ENCODE measurements around the gene YWHAQ.
"Not testable (repeated sequence)": the region's sequence is repeated elsewhere in the genome, so short reads cannot be mapped to it uniquely, and the experiment has no call there.

The YWHAQ gene

DNA sequence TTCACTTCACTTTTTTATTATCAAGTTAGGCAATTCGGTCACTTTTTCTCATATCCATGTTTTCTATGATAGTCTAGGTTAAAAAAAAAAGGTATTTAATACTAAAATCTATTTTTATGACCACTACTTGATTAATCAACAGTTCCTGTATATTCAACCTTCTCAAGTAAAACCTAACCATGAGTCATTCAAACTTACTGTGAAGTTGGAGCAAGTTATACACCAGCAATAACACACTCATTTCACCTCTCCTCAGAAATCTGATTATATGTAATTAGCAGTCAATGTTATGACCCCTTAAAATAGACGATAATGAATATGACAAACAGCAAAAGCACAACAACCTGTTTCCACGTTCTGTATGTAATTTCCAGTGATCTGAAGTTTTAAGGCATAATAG is 40.2 kb downstream of the YWHAQ start:
- no peak for DNase-seq

DNA sequence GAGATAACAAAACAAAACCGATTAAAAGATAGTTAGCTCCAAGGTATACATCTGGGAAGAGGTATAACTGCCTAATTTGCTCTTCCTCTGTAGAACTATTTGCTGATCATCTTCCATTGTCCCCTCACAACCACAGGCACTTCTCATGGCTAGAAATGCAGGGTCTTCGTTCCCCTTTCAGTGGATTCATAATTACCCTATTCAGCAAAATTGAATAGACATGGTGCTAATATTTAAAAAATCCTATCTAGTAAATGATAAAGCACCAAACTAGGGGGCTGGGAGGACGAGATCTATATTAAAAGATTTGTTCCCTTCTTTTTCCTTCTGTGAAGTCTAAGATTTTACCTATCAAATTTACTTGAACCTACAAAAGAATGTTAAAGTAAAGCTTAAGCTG is 44.3 kb downstream of the YWHAQ start:
- DNase-seq = no peak

- no peak for DNase-seq
Measured at GRCh38 chr2:9585486-9585885, 45.3 kb downstream of the YWHAQ start.

DNA sequence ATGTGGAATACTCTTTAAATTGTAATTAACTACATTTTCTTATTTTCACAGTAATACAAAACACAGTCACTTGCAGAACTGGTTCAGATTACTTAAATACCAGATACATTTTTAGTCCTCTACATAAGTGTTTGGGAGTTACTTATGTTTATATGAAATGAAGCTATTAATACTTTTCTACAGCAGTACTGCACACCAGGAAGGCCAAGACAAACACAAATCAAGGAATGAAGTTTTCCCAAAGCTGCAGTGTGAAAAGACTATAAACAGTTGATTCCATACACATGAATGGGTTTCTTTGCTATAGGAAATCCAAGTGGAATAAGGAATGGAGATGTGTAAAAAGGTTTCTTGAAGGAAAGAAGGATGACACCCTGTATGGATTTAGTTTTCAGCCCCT is 45.9 kb downstream of the YWHAQ start:
- DNase-seq = not testable (repeated sequence)

DNA sequence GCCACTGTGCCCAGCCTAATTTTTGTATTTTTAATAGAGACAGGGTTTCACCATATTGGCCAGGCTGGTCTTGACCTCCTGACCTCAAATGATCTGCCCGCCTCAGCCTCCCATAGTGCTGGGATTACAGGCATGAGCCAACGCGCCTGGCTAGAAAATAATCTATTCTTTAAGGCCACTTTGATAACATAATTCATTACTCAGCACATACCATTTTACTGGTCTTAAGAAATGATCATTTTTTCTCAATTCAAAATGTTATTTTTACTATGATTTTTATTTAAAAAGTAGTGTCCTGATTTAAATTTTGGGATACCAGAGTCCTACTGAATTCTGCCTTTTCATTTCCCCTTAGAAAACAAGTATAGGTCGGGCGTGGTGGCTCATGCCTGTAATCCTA is 48.2 kb downstream of the YWHAQ start:
- DNase-seq = no peak

DNA sequence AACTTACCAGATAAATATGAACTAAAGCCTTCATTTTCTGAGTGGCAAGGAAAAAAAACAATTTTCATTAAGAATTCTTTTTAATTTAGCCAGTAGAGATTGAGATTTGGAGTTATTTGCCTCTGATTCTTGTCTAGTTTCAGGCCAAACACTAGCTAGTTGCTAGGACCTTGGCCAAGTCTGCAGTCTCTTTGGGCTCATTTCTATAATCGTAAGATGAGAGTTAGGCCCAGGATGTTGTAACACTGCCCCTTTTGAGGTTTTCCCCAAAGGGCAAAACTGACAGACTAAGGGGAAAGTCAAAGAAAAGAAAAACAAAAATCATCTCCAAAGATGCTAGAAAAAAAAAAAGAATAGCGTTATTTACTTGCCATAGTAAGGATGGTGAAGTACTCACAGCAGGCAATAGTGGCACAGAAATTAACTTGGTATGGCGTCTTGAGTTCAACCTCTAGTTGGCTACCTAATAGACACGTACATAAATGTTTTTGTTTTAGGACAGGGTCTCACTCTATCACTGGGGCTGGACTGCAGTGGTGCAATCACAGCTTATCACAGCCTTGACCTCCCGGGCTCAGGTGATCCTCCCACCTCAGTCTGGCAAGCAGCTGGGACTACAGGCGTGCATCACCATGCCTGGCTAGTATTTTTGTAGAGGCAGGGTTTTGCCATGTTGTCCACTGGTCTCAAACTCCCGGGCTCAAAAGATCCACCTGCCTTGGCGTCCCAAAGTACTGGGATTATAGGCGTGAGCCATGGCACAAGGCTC is 52.1 kb downstream of the YWHAQ start:
- DNase-seq = no peak

DNA sequence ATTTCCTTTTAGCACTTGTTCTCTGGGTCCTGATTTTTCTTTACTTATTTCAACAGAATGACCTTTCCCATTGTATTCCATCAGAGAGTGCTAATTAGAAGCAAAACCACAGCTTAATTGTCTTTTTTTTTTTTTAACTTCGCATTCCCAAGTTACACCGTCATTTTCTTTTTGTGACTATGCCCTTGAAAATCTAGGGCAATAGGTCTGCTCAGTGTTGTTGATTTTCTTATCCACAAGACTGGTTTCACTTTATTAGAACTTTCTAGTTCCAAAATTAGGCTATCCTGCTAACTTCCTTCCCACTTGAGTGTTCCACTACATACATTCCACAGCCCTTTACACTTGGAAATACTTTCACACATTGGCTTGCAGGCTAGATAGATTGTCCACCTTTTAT is 56.5 kb downstream of the YWHAQ start:
- DNase-seq = no peak

DNA sequence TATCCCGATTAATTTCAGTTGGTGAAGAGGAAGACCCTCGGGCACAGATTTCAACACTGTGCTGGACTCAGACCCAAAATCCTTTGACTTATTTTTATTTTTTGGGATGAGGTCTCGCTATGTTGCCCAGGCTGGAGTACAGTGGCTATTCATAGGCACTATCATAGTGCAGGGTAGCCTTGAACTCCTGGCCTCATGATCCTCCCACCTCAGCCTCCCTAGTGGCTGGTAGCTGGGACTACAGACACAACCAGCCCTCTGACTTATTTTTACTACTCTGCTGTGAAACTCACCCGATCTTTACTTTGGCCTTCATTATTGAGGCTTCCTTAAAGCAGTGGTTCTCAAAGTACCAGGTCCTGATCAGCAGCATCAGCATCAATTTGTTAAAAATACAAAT is 57.0 kb downstream of the YWHAQ start:
- DNase-seq = no peak

GRCh38 chr2:9573013-9573720 is 57.6 kb downstream of the YWHAQ start:
- no peak for DNase-seq

- no peak for DNase-seq
Measured at GRCh38 chr2:9570182-9571060, 60.4 kb downstream of the YWHAQ start.

DNA sequence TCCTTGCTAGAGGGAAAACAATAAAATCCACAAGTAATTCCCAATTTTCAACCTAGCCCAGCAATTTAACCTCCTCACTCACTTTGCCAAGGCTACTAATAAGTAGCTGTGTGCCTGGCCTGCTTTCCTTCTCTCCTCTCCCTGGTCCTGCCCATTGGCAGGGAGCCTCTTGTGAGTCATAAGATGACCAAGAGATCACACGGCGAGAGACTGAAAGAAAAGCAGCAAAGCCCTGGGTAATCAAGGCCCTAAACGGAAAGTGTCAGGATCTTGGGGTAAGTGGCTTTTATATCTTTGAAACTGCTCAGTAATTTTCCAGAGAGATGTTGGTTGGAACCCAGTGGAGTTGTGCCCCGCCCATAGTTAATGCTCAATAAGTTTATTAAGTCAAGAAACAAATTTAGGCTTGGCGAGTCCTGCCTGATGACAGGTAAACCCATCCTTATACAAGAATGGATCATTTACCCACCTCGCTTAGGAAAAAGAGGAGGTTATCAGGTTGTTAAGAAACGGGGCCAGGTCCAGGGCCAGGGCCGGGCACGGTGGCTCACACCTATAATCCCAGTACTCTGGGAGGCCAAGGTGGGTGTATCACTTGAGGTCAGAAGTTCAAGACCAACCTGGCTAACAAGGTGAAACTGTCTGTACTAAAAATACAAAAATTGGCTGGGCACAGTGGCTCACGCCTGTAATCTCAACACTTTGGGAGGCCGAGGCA is 65.2 kb downstream of the YWHAQ start:
- no peak for DNase-seq

DNA sequence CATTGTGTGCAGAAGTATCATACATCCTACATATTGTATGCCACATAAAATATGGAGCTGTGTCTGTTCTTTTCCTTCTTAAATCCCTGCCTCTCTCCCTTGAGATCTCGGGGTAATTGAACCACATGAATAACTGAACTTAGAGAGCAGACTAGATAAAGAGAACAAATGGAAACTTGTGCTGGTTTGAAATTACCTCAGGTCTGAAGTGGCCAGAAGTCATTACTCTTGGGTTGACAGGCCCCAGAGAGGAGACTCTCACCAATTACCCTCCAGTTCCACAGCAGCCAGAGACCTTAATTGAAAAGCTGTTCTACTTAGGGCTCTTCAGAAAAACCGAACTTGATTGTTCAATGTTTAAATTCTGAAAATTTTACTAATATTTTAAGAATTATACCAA is 70.2 kb downstream of the YWHAQ start:
- DNase-seq = no peak

DNA sequence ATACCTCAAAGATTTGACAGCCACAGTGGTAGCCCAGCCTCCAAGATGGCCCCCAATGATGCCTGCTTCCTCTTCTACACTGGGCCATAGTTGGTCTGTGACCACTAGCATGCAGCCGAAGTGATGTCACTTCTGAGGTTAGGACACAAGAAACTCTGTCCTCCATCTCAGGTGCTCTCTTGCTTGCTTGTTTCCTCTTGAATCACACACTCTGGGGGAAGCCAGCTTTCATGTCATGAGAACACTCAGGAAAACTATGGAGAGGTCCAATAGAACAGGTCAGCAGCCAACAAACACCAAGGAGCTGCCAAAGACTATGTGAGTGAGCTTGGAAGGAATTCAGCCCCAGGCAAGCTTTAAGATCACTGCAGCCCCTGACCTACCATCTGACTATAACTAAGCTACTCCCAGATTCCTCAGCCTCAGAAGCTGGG is 71.8 kb downstream of the YWHAQ start:
- DNase-seq = no peak

- no peak for DNase-seq
Measured at GRCh38 chr2:9556121-9556743, 74.6 kb downstream of the YWHAQ start.

- peak; percentile 81 for DNase-seq
Measured at GRCh38 chr2:9555297-9556120, 75.3 kb downstream of the YWHAQ start, which contains the start of gene ADAM17. Gene ADAM17, minus strand, starts transcription at chr2:9555830. Its CDS starts 225 bp downstream, at chr2:9555605.

GRCh38 chr2:9554921-9555296 is 75.9 kb downstream of the YWHAQ start:
- no peak for DNase-seq

- no peak for DNase-seq
Measured at GRCh38 chr2:9552219-9553178, 78.3 kb downstream of the YWHAQ start.

DNA sequence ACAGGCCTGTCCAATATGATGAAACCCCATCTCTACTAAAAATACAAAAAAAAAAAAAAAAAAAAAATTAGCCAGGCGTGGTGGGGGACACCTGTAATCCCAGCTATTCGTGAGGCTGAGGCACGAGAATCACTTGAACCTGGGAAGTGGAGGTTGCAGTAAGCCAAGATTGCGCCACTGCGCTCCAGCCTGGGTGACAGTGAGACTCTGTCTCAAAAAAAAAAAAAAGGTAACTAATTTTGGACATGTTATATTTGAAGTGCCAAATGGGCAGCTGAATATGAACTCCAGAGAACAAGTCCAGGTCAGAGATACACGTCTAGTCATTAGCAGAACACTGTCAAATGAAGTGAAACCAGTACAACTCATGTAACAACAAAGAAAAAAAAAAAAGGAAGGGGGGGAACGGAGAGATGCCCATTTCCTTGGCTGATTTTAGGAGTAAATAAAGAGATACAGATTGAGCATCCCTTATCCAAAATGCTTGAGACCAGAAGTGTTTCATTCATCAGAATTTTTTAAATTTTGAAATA is 79.9 kb downstream of the YWHAQ start:
- DNase-seq = not testable (repeated sequence)

- no peak for DNase-seq
Measured at GRCh38 chr2:9549420-9549819, 81.4 kb downstream of the YWHAQ start.

DNA sequence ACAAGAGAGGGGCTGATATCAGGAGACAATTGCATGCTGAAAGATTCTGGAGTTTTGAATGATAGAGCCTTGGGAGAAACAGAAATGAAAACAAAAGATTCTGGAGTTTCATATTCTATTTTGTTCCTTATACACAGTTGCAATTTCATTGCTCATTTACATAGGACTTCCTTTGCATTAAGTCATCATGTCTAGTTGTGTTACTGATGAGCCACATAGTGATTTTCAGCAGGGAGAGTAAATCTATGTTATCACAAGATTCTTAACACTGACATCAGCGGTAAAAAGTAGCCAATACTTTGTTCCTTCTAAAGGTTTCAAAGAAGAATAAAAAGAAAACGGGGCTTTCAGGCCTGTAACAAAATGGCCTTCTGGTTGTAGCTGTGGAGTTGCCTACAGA is 82.3 kb downstream of the YWHAQ start:
- no peak for DNase-seq
